ENCODE data around the gene URI1. TPM values are rescaled to one million over a fixed set of nuclear protein-coding genes. Genes with fewer than 3 reads are reported as not detected.

The URI1 gene
- total RNA-seq, 6 experiments from 2014 or later, result 18.8 to 29.4 (median 22.2) TPM

DNA sequence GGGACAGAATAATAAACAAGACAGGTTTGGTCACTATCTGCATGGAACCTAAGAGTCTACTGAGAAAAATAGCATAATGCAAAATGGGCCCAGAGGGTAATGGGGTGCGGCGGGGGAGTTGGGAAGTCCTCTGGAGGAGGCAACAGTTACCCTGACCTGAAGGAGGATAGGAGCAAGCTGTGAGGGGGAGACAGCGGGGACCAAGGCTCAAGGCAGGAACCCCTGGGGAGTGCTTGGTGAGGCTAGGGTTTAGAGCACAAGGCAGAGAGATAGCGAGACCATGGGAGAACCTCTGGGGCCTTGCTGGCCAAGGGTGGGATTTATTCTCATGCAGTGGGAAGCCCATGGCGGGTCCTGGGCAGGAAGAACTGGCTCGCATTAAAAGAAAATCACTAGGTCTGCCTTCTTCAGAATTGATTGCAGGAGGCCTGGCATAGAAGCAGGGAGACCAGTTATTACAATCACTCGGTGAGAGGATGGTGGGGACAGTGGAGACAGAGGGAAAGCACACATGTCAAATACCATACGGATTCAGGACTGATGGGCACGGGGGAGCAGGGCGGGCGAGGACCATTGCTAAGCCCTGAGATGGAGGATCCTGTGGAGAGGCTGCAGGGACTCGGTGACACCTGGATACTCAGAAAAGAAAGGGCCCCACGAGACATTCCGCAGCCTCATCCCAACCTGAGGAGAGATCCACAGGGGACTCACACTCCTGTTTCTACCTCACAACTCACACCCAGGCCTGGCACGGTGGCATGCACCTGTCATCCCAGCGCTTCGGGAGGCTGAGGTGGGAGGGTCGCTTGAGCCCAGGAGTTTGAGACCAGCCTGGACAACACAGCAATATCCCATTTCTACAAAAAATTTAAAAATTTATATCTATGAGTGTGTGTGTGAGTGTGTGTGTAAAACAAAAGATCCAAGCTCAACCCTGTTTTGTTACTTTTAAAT, 110.4 kb downstream of the URI1 start:
- H3K27ac ChIP-seq, result no peak overlapping the region
- H3K9me3 ChIP-seq, result no peaks in the 10 kb centered on the region
- TF ChIP-seq, protein P1, sequence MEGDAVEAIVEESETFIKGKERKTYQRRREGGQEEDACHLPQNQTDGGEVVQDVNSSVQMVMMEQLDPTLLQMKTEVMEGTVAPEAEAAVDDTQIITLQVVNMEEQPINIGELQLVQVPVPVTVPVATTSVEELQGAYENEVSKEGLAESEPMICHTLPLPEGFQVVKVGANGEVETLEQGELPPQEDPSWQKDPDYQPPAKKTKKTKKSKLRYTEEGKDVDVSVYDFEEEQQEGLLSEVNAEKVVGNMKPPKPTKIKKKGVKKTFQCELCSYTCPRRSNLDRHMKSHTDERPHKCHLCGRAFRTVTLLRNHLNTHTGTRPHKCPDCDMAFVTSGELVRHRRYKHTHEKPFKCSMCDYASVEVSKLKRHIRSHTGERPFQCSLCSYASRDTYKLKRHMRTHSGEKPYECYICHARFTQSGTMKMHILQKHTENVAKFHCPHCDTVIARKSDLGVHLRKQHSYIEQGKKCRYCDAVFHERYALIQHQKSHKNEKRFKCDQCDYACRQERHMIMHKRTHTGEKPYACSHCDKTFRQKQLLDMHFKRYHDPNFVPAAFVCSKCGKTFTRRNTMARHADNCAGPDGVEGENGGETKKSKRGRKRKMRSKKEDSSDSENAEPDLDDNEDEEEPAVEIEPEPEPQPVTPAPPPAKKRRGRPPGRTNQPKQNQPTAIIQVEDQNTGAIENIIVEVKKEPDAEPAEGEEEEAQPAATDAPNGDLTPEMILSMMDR (IDR thresholded peaks at IDR 0.05), result no peak
- TF ChIP-seq POLR2A (IDR thresholded peaks at IDR 0.05), result no peak
- H3K4me1 ChIP-seq, result no peaks in the 10 kb centered on the region
- intact Hi-C loops (cut with DNase I), result no loop called here
- H3K27me3 ChIP-seq, result no peaks in the 10 kb centered on the region
- ATAC-seq, result no peak
- no peak for DNase-seq
- WGBS (ENCODE audit: insufficient coverage, low coverage, low lambda C conversion rate, missing lambda C conversion rate), result 89% methylated on average over 10 of the region's 18 CpGs
- H3K36me3 ChIP-seq, result no peaks in the 10 kb centered on the region
- H3K4me3 ChIP-seq, result no peak overlapping the region

DNA sequence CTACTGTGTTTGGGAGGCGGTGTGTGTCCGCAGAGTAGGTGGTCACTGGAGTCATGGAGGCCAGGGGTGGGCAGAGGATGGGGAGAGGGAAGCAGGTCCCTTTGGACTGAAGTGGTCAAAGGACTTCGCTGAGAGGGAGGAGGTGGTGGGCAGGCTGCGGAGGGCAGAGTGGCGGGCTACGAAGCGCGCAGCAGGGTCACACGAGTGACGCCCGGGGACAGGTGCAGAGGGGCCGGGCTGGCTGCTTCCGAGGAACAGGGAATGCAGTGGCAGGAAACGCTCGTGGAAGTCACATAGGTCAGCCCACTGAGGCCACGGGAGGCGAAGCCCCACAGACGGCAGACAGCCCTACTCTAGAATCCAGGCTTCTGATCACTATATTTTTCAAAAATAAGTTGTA, 111.5 kb downstream of the URI1 start:
- Histone ChIP-seq H3K9me3 (no peaks in the 10 kb centered on the region), H3K27me3 (no peaks in the 10 kb centered on the region), H3K27ac (no peak overlapping the region), H3K4me1 (no peaks in the 10 kb centered on the region), H3K36me3 (no peaks in the 10 kb centered on the region), H3K4me3 (no peak overlapping the region)
- intact Hi-C loops (cut with DNase I), result no loop called here
- ATAC-seq (peak in 1 of 4 donors; percentile 14), DNase-seq (no peak)
- 83% methylated on average over 16 of the region's 18 CpGs for WGBS (ENCODE audit: insufficient coverage, low coverage, low lambda C conversion rate, missing lambda C conversion rate)
- TF ChIP-seq POLR2A (IDR thresholded peaks at IDR 0.05), result no peak
- TF ChIP-seq, protein P1 (IDR thresholded peaks at IDR 0.05), result no peak

DNA sequence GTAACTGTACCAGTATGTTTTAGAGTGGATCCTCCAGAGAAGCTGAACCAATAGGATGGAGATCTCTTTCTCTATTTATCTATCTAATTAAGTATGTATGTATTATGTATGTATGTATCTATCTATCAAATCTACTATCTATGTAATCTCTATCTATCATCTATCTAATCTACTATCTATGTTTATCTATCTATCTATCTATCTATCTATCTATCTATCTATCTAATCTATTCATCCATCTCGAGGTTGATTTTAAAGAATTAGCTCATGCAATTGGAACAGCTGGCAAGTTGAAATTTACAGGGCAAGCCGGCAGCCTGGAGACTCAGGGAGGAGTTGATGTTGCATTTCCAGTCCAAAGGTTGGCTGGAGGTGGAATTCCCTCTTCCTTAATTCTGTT, 112.2 kb downstream of the URI1 start:
- no peaks in the 10 kb centered on the region for H3K36me3 ChIP-seq

DNA sequence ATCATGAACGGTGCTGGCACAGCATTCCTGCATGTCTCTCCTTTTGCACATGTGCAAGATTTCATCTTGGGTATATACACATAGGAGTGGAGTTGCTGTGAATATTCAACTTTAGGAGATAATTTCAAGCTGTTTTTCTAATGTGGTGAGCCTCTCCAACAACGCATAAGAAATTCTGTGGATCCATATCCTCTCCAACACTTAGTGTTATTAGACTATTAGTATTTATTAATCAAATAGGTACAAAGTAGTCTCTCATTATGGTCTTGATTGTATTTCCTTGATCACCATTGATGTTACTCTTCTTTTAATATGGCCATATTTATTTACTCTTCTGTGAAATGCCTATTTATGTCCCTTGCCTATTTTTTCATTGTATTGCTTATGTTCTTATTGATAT, 114.5 kb downstream of the URI1 start:
- TF ChIP-seq, protein P1 (IDR thresholded peaks at IDR 0.05), result no peak
- TF ChIP-seq POLR2A (IDR thresholded peaks at IDR 0.05), result no peak
- intact Hi-C loops (cut with DNase I), result no loop called here
- Histone ChIP-seq H3K4me1 (no peaks in the 10 kb centered on the region), H3K27ac (no peak overlapping the region), H3K9me3 (no peaks in the 10 kb centered on the region), H3K36me3 (no peaks in the 10 kb centered on the region), H3K27me3 (no peaks in the 10 kb centered on the region), H3K4me3 (no peak overlapping the region)
- WGBS (ENCODE audit: insufficient coverage, low coverage, low lambda C conversion rate, missing lambda C conversion rate), result 86% methylated on average over 2 of the region's 2 CpGs
- no peak for ATAC-seq
- DNase-seq, result no peak

More for the DNA sequence above, 112.2 kb downstream of the URI1 start:
- 81% methylated on average over 2 of the region's 2 CpGs for WGBS (ENCODE audit: insufficient coverage, low coverage, low lambda C conversion rate, missing lambda C conversion rate)
- H3K27me3 ChIP-seq, result no peaks in the 10 kb centered on the region
- ATAC-seq (no peak), DNase-seq (no peak)
- TF ChIP-seq, protein P1 (IDR thresholded peaks at IDR 0.05), result no peak
- no peak for TF ChIP-seq POLR2A (IDR thresholded peaks at IDR 0.05)
- intact Hi-C loops (cut with DNase I), result no loop called here
- no peak overlapping the region for H3K27ac ChIP-seq
- H3K4me1 ChIP-seq, result no peaks in the 10 kb centered on the region
- no peaks in the 10 kb centered on the region for H3K9me3 ChIP-seq
- no peak overlapping the region for H3K4me3 ChIP-seq
